COLO668 (cell line): ENCODE data around the gene WNT2B.

Experiments used
- DNase-seq: peaks from one replicate; lab custom pipeline; 2025; ENCODE audit not compliant: unreplicated experiment; lab: John Stamatoyannopoulos, UW

WNT2B gene

GRCh38 chr1:112504661-112505399 lies 3.9 kb upstream of the WNT2B start:
- DNase-seq = no peak

- no peak for DNase-seq
Measured at GRCh38 chr1:112505400-112505785, 3.4 kb upstream of the WNT2B start.

GRCh38 chr1:112505878-112506277 lies 2.9 kb upstream of the WNT2B start:
- DNase-seq = no peak

- no peak for DNase-seq
Measured at GRCh38 chr1:112506306-112506705, 2.5 kb upstream of the WNT2B start.

- DNase-seq = no peak
Measured at GRCh38 chr1:112506731-112507130, 2.0 kb upstream of the WNT2B start.

GRCh38 chr1:112507336-112507735 lies 1.4 kb upstream of the WNT2B start:
- DNase-seq = no peak

- no peak for DNase-seq
Measured at GRCh38 chr1:112507921-112508277, 866 bp upstream of the WNT2B start.

- peak; percentile 26 for DNase-seq
Measured at GRCh38 chr1:112509005-112509659, 367 bp downstream of the WNT2B start.

GRCh38 chr1:112509660-112510178 lies 954 bp downstream of the WNT2B start:
- no peak for DNase-seq

- no peak for DNase-seq
Measured at GRCh38 chr1:112510340-112510739, 1.6 kb downstream of the WNT2B start.

GRCh38 chr1:112511897-112512296 lies 3.1 kb downstream of the WNT2B start:
- DNase-seq = no peak

- no peak for DNase-seq
Measured at GRCh38 chr1:112513112-112513870, 4.5 kb downstream of the WNT2B start.

- no peak for DNase-seq
Measured at GRCh38 chr1:112514901-112515300, 6.1 kb downstream of the WNT2B start.

- no peak for DNase-seq
Measured at GRCh38 chr1:112515311-112516009, 6.7 kb downstream of the WNT2B start.

GRCh38 chr1:112516141-112516540 lies 7.4 kb downstream of the WNT2B start:
- no peak for DNase-seq

GRCh38 chr1:112517231-112517630 lies 8.5 kb downstream of the WNT2B start:
- no peak for DNase-seq

- no peak for DNase-seq
Measured at GRCh38 chr1:112517646-112518045, 8.9 kb downstream of the WNT2B start.

- DNase-seq = no peak
Measured at GRCh38 chr1:112518186-112518585, 9.4 kb downstream of the WNT2B start.

GRCh38 chr1:112520166-112520565 lies 11.4 kb downstream of the WNT2B start:
- no peak for DNase-seq

GRCh38 chr1:112522621-112523020 lies 13.9 kb downstream of the WNT2B start:
- no peak for DNase-seq

GRCh38 chr1:112524251-112524650 lies 15.5 kb downstream of the WNT2B start:
- DNase-seq = no peak
